HL-60/S4 treated with phorbol 12-myristate 13-acetate at 8.2 ng/mL for 4 days and 3 days (cell line): ENCODE measurements around the gene PKD2.

ENCODE experiments used
- in situ Hi-C: fragments of 300-500 bp; cut with MboI; formaldehyde crosslinking; loops from 2 replicates; pipeline ENCODE4 v1.15.0; 2022; ENCODE audit warnings: low sequenced_read_pairs

Gene PKD2

GRCh38 chr4:88021824-88022223, 14.4 kb downstream of the PKD2 start:
- in situ Hi-C loops: no loop called here

DNA sequence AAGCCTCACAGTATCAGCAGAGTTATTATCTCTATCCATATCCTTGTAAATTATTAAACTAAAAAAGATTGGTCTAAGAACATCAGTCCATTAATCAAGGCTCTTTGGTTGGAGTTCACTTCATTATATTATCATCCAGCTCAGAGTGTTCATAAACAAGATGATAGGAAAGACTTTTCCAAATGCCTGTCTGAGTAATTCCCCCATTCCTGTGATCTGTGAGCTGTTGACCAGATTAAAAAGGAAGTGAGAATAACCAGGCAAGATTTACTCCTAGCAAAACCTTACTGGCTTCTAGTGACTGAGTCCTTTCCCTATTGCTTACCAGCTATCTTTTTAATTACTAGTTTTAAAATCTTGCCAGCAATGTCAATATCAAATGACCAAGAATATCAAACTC, 14.9 kb downstream of the PKD2 start:
- in situ Hi-C loops: no loop called here

DNA sequence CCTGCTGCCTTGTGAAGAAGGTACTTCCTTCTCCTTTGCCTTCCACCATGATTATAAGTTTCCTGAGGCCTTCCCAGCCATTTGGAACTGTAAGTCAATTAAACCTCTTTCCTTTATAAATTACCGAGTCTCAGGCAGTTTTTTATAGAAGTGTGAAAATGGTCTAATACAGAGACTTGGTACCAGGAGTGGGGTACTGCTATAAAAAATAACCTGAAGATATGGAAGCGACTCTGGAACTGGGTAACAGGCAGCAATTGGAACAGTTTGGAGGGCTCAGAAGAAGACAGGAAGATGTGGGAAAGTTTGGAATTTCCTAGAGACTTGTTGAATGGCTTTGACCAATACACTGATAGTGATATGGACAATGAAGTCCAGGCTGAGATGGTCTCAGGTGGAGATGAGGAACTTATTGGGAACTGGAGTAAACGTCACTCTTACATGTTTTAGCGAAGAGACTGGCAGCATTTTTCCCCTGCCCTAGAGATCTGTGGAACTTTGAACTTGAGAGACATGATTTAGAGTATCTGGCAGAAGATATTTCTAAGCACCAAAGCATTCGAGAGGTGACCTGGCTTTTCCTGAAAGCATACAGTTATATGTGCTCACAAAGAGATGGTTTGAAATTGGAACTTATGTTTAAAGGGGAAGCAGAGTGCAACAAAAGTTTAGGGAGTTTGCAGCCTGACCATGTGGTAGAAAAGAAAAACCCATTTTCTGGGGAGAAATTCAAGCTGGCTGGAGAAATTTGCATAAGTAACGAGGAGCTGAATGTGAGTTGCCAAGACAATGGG, 18.6 kb downstream of the PKD2 start:
- in situ Hi-C loops: loop anchor here (25.0 kb wide), 1 partner anchor 486 kb away; the partner anchor contains the start of gene PYURF

- in situ Hi-C loops: loop anchor here (25.0 kb wide), 1 partner anchor 484 kb away; the partner anchor contains the start of gene PYURF
These were observed 20.5 kb downstream of the PKD2 start for GRCh38 chr4:88027611-88028608.

DNA sequence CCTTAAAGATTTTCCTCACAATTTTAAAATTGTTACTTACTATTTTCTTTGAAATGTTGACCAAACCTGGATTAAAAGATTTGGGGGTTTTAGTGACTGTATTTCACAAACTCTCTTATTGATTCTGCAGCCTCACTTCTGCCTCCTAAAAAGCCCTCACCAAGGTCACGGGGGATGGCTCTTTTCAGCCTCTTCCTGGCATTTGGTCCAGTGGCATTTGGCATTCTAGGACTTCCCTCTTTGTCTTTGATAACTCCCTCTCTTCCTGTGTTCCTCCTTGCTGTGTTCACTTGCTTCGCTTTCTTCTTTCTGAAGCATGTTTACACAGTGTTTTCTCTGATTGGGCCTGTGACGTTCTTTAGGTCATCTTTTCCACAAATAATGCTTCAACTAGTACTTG, 21.5 kb downstream of the PKD2 start:
- in situ Hi-C loops: loop anchor here (25.0 kb wide), 1 partner anchor 483 kb away; the partner anchor contains the start of gene PYURF

DNA sequence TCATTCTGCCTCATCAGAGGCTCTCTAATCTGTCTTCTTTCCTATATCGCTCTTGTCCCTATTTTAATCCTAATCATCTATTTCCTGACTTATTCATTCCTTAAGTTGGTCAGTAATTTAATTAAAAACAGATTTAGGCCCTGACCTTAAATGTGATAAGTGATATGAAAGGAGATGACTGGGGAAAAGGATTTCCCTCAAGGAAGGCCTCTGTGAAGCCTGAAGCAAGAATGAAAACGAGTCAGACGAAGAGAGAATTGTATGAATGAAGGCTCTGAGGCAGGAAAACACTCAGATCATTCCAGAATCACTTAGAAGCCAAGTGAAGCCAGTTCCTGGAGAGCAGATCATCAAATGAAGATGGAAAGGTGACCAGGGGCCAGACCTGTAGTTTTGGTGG, 22.1 kb downstream of the PKD2 start:
- in situ Hi-C loops: loop anchor here (25.0 kb wide), 1 partner anchor 483 kb away; the partner anchor contains the start of gene PYURF

GRCh38 chr4:88030565-88031310, 23.3 kb downstream of the PKD2 start:
- in situ Hi-C loops: loop anchor here (10.0 to 25.0 kb wide), 2 partner anchors 184 to 482 kb away; partner anchors contain the start of gene PYURF

GRCh38 chr4:88033309-88033708, 25.9 kb downstream of the PKD2 start:
- in situ Hi-C loops: loop anchor here (10.0 to 25.0 kb wide), 2 partner anchors 181 to 479 kb away; partner anchors contain the start of gene PYURF

- in situ Hi-C loops: loop anchor here (10.0 to 25.0 kb wide), 2 partner anchors 180 to 477 kb away; partner anchors contain the start of gene PYURF
These were observed 27.9 kb downstream of the PKD2 start for GRCh38 chr4:88035292-88035691.

DNA sequence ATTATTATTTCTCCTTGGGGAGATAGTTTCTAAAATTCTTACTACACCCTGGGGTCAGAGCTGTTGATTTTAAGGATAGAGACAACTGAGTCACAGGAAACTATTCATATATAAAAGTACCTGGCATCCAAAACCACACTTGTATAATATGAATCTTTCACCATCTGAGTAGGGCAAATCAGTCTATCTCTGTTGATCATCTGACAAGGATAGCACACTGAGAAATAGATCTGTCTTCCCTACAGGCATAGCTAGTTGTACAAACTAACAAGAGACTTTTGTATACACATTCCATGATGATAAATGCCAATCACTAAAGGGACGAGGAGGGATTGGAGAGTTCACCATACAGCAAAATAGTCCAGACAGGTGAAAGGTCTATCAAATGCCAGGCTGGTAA, 30.0 kb downstream of the PKD2 start:
- in situ Hi-C loops: loop anchor here (10.0 to 25.0 kb wide), 2 partner anchors 177 to 475 kb away; partner anchors contain the start of gene PYURF

GRCh38 chr4:88037936-88038335, 30.5 kb downstream of the PKD2 start:
- in situ Hi-C loops: loop anchor here (10.0 to 25.0 kb wide), 2 partner anchors 177 to 474 kb away; partner anchors contain the start of gene PYURF

GRCh38 chr4:88040707-88041106, 33.3 kb downstream of the PKD2 start:
- in situ Hi-C loops: loop anchor here (25.0 kb wide), 1 partner anchor 472 kb away; the partner anchor contains the start of gene PYURF

DNA sequence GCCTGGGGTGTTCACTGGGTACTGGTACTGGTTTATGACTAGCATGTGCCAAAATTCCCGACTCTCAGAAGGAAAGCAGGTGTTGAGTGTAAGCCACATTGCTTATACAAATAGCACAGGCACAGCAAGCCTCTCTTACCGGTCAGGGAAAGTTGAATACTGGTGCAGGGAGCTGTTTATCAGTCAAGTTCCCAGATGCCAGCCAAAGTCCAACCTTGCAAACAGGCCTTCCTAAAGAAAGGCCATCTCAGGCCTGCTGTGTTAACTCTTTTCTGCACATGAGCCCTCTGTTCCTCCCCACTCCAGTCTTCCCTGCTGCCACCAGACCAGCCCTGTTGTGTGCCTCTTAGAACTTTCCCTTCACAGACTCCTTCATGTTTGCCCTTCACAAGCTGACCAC, 34.2 kb downstream of the PKD2 start:
- in situ Hi-C loops: loop anchor here (25.0 kb wide), 1 partner anchor 471 kb away; the partner anchor contains the start of gene PYURF

DNA sequence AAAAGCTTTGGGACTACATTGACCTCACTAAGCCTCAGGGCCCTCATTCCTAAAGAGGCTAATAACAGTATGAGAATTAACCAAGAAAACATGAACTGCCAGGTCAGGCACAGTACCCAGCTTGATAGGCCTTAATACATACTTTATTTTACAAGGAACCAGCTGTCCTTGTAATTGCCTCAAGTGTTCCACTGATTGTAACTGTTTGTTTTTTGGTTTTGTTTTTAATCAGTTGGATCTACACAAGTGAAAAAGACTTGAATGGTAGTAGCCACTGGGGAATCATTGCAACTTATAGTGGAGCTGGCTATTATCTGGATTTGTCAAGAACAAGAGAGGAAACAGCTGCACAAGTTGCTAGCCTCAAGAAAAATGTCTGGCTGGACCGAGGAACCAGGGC, 35.6 kb downstream of the PKD2 start:
- in situ Hi-C loops: loop anchor here (25.0 kb wide), 1 partner anchor 469 kb away; the partner anchor contains the start of gene PYURF

DNA sequence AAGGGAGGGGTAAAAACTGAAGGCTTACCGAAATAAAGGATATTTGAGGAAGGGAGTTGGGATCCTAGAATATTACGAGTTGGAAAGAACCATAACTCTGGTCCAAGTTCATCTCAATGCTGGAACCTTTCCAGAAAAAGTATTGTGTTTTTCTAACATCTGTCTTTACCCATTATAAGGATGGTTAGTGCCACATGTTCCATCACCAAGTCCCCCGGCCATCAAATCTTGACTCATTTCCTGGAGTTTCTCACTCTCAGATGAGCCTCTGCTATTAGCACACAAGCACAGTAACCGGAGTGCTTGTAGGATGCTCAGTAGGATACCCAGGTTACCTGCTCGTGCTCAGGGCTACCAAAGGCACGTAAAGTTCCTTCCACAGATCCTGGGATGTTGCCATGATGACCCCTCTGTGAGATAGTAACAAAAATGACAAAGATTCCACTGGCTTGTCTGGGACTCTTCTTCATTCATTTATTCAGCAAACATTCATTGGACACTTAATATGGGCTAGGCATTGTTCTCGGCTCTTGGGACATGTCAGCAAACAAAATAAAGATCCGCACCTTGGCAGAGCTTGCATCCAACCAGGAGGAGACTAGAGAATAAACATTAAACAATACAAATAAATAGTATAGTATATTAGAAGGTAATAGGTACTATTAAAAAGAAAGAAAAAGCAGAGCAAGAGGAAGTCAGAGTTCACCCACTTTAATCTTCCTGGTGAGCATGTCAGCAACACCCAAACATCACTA, 36.3 kb downstream of the PKD2 start:
- in situ Hi-C loops: loop anchor here (25.0 kb wide), 1 partner anchor 469 kb away; the partner anchor contains the start of gene PYURF

GRCh38 chr4:88045021-88045420, 37.6 kb downstream of the PKD2 start:
- in situ Hi-C loops: loop anchor here (25.0 kb wide), 1 partner anchor 467 kb away; the partner anchor contains the start of gene PYURF

- in situ Hi-C loops: no loop called here
These were observed 46.8 kb downstream of the PKD2 start for GRCh38 chr4:88054229-88054628.

GRCh38 chr4:88054901-88055300, 47.5 kb downstream of the PKD2 start:
- in situ Hi-C loops: no loop called here

- in situ Hi-C loops: no loop called here
These were observed 50.9 kb downstream of the PKD2 start for GRCh38 chr4:88058295-88058694.
